Right renal pelvis (tissue), 4 donors: ENCODE measurements around the gene RIPK4. TPM values are rescaled to one million over a fixed set of nuclear protein-coding genes. Genes with fewer than 3 reads are reported as not detected.

Experiments used
- DNase-seq, 4 donors: peaks; one replicate each; pipeline ENCODE4 v3.0.0-alpha.2; 2013; ENCODE audit warnings: low read depth in 4 of 4, low spot score in 3 of 4, missing footprints in 1 of 4
- polyA plus RNA-seq, 4 donors: library from polyadenylated mRNA; unstranded; fragments of 120-200 nt; gene quantifications; one replicate each; pipeline ENCODE4 v1.2.1, GENCODE V29; 2013; ENCODE audit not compliant: insufficient read length in 4 of 4

RIPK4 gene
- polyA plus RNA-seq, 4 donors = 16.5 to 22.4 (median 18.5) TPM

- no peak for DNase-seq
Measured at GRCh38 chr21:41755934-41756773, 10.7 kb downstream of the RIPK4 start.

DNA sequence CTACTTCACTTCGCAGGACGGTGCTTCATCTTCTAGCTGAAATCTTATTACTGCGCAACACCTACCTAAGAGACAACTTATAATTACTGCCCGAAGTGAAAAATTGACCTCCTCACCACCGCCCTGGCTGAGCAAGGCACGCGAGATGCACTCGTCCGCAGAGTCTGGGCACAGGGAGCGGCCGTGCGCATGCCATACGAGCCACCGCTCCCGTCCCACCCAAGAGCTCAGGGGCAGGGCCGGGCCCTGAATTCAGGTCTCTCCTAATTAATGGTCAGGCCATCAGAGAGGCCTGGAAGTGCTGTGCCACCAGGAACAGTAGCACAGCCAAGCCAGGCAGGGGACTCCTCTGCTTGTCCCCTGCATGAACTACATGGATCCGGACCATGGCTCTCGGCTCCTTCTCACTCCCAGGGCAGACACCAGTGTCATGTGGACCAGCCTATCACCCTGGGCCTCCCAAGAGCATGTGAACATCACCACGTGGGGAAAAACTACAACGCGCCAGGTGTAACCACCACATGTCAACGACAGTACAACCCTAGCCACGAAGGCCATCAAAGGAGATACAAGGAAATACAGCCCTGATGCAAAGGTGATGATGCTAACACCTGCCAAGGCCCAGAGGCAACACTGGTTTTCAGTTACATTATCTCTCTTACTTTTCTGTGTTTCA, 11.5 kb downstream of the RIPK4 start:
- no peak for DNase-seq

DNA sequence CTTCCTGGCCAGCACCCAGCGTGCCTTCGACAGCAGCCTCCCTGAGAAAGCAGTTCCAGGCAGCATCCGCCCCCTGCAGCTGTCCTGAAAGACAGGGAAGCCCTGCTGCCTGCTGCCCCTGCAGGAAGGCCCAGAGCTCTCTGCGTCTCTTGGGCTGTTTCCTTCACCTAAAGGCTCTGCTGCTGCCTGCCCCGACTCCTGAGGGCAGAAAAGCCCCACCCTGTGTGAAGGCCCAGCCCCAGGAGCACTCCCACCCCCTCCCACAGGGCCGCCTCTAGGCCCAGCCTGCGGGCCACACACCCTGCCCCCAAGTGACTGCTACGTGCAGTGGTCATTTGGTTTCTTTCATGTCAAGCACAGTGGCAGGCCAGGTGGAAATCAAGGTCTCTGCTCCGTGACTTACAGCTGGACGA, 12.4 kb downstream of the RIPK4 start:
- DNase-seq = no peak

- DNase-seq = no peak
Measured at GRCh38 chr21:41753006-41753898, 13.6 kb downstream of the RIPK4 start.

- no peak for DNase-seq
Measured at GRCh38 chr21:41752231-41752681, 14.6 kb downstream of the RIPK4 start.

- DNase-seq = no peak
Measured at GRCh38 chr21:41751611-41752011, 15.2 kb downstream of the RIPK4 start.

DNA sequence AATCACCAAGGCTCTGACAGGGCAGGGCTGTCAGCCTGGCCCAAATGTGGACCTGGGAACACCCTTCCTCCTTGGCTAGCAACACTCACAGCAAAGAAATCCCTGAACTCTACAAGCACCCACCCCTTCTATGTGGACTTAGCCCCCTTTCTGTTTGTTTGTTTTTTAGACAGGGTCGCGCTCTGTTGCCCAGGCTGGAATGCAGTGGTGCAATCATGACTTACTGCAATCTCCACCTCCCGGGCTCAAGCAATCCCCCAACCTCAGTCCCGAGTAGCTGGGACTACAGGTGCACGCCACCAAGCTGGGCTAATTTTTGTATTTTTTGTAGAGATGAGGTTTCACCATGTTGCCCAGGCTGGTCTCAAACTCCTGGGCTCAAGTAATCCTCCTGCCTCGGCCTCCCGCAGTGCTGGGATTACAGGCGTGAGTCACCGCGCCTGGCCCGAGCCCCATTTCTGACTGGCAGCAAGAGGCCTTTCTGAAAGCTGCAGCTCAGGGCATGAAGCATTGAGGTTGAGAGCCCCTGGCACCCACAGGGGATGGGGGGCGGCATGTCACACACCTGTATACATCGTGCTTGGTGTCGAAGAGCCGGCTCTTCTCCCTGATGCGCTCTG, 16.2 kb downstream of the RIPK4 start:
- DNase-seq = no peak

- DNase-seq = no peak
Measured at GRCh38 chr21:41750051-41750450, 16.8 kb downstream of the RIPK4 start.

DNA sequence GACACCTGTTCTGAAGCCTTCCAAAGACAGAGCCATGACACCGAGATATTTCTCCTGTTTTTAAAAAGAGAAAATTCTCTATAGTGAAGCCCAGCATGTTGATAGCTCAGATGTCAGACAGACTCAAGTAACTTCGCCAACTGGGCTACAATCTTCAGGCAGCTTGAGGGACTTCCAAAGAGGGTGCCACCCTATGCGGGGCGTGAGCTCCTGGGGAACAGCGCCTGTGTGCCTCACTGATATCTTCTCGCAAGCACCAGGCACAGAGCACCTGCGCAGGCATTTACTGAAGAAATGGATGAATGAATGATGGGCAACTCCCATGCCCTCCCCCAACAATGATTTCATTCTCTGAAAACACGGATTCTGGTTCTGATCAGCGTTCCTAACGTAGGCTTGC, 17.6 kb downstream of the RIPK4 start:
- DNase-seq = no peak

- no peak for DNase-seq
Measured at GRCh38 chr21:41747943-41748738, 18.7 kb downstream of the RIPK4 start.

DNA sequence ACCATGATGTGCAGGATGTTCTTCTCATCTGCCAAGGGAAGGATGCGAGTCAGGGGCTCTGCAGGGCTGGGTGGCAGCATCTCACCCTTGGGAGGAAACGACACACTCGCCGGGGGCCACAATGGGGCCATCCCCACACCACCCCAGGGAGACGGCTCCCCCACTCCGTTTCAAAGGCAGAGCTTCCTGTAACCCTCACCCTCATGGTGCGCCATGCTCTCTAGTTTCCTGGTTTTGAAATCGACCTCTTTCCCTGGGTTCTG, 20.2 kb downstream of the RIPK4 start:
- no peak for DNase-seq

DNA sequence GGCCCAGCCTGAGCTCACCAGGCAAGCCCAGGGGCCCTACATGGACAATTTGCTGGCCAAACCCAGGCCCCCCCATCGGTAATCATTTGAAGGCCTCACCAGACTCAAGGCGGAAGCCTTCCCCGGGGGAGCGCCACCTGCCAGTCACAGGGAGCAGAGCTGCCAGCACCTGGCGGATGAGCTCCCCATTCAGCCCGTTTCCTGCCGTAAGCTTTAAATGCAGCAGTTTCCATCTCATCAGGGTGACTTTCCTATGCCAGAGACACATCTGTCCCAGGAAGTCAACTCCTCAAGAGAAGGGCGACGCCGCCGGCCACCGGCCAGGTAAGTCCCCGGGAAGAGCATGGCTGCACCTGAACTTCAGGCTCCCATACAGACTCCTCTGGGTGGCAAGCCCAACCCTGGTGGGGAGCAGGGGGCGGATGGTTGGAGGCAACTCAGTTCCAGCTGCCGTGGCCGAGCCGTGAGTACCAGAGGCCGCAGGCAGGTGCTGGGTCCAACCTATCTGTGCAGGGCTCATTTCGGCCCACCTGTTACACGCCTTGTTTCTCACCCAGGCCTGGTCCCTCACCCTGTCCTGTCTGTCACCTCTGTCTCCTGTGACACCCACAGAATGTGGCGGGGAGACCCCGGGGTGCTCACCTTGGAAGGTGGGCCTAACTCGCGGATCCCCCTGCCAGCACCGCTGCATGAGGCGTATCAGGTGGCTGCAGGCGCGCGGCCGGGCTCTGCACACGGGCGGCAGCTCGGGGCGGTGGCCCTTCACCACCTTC, 20.7 kb downstream of the RIPK4 start:
- no peak for DNase-seq

GRCh38 chr21:41745026-41745820, 21.6 kb downstream of the RIPK4 start:
- DNase-seq = no peak

GRCh38 chr21:41744028-41744930, 22.6 kb downstream of the RIPK4 start:
- no peak for DNase-seq

GRCh38 chr21:41743321-41744027, 23.4 kb downstream of the RIPK4 start:
- DNase-seq = no peak

GRCh38 chr21:41742073-41742875, 24.6 kb downstream of the RIPK4 start:
- DNase-seq = no peak
